Retinal pigment epithelial cell (primary cell): Measurements from ENCODE around the gene NOL9.

ENCODE experiments used
- DNase-seq: peaks from one replicate; pipeline ENCODE4 v3.0.0-alpha.2; 2010; ENCODE audit warnings: low read depth
- H3K4me3 ChIP-seq: 2 replicates; pipeline ENCODE4 v1.5.1; 2011; ENCODE audit warnings: mild to moderate bottlenecking, low read length, control low read depth, moderate library complexity
- CTCF ChIP-seq: conservative IDR thresholded peaks from 2 replicates; pipeline ENCODE4 v1.5.1; 2011; ENCODE audit warnings: low read depth, low read length, control low read depth, inconsistent platforms

Gene NOL9

DNA sequence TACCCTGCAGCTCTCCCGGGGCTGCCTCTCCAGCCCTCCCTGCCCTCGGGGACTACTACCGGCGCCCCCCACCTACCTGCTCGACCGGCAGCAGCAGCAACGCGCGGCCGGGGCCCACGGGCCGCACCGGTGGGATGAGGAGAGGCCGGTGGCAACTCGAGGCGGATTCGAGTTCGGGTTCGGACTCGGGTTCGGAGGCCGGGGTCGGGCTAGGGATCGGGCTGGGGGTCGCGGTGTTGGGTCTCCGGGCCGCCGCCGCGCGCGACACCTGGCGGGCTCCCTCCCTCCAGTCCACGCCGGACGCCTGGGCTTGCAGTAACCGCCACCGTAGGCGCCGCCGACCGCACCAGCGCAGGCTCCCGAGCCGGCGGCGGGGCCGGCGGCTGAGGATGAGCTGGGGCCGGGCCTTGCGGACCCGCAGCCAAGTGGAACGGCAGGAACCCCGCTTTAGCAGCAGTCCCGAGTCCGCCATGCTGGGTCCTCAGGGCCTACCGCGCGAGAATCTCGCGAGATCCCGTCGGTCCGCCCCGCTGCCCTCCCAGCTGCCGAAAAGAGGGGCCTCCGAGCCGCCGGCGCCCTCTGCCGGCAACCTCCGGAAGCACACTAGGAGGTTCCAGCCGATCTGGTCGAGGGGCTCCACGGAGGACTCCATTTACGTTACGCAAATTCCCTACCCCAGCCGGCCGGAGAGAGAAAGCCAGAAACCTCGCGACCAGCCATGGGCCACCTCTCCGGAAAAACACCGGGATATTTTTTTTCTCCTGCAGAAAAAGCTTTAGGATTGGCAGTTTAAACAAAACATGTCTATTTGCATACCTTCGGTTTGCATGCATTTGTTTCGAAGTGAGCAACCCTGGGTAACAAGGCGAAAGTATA is at the start of gene NOL9:
Gene NOL9, minus strand, starts transcription at position 483 of the 876 bp plus-strand sequence. Its CDS starts 11 bp downstream, at position 472.
- peak; percentile 56 for DNase-seq
- TF ChIP-seq CTCF: peak; percentile 87

GRCh38 chr1:6603238-6603914 is 49.1 kb upstream of the NOL9 start:
- H3K4me3 ChIP-seq: peak overlapping the region; percentile 46
- DNase-seq: peak; percentile 73
- no peak for TF ChIP-seq CTCF

More for the DNA sequence above, at the start of gene NOL9:
- H3K4me3 ChIP-seq: peak within 1 kb of the TSS; percentile 94

DNA sequence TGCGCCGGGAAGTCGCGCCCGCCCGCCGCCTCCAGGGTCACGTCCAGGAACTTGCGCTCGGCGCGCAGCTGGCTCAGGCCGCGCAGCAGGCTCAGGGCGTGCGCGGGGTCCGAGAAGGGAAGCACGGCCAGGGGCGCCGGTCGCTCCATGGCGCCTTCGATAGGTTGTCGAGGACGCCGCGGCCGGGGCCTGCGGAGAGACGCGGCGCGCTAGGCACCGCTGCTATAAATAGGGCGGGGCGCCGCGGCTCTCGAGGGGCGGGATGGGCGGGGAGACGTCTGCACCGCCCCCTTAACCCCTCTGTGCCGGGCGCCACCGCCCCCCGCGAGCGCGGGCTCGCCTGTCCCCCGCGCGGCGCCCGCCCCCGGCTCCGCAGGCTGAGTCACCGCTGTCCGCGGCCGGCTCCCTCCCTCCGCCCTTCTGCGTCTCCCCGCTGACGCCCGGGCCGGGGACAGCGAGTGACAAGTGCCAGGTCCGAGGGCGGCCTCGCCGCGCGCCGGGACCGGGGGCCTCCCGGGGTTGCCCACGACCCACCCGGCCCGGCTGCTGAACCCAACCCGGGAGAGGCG is 48.4 kb upstream of the NOL9 start, which contains the start of gene KLHL21:
Gene KLHL21, minus strand, starts transcription at position 201 of the 569 bp plus-strand sequence. Its CDS starts 52 bp downstream, at position 149.
- H3K4me3 ChIP-seq: peak within 1 kb of the TSS; percentile 94
- no peak for TF ChIP-seq CTCF
- peak; percentile 54 for DNase-seq

DNA sequence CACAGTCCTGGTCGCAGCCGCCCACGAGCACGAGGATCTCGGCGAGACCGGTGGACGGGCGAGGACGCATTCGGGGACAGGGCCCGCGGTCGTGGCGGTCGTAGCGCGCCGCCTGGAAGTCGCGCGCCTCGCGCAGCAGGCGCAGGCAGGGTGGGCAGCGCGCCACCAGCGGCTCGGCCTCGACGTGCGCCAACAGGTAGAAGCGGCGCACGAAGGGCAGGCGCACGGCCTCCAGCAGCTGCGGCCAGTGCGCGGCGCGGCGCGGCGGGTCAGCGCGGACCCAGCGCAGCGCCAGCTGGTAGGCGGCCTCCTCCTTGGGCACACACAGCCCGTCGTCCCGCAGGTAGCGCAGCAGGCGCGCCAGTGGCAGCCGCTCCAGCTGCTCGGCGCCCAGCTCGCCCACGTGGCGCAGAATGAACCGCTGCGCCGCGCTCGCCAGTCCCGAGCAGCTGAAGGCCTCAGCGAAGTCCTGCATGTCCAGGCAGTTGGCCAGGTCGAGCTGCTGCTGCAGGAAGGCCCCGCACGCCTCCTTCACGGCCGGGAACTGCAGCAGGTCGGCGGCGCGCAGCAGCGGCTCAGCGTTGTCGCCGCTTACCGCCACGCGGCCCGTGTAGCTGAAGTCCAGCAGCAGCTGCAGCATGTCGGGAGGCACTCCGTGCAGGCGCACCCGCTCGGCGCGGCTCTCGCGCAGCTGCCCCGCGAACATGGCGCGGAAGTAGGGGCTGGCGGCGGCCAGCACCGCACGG is 47.8 kb upstream of the NOL9 start:
- no peak for TF ChIP-seq CTCF
- no peak for DNase-seq
- peak overlapping the region; percentile 94 for H3K4me3 ChIP-seq

GRCh38 chr1:6601049-6601922 is 47.0 kb upstream of the NOL9 start:
- TF ChIP-seq CTCF: peak; percentile 21
- DNase-seq: peak; percentile 93

More at GRCh38 chr1:6601049-6601922, 47.0 kb upstream of the NOL9 start:
- peak overlapping the region; percentile 94 for H3K4me3 ChIP-seq
